GM18858 (cell line): Measurements from ENCODE around the gene MAP2.
"Not testable (repeated sequence)": the region's sequence is repeated elsewhere in the genome, so short reads cannot be mapped to it uniquely, and the experiment has no call there.

Experiments used
- ATAC-seq: cut with Tn5 transposase; IDR thresholded peaks from one replicate; pipeline ENCODE4 v1.9.1; 2021; ENCODE audit not compliant: unreplicated experiment

MAP2 gene

DNA sequence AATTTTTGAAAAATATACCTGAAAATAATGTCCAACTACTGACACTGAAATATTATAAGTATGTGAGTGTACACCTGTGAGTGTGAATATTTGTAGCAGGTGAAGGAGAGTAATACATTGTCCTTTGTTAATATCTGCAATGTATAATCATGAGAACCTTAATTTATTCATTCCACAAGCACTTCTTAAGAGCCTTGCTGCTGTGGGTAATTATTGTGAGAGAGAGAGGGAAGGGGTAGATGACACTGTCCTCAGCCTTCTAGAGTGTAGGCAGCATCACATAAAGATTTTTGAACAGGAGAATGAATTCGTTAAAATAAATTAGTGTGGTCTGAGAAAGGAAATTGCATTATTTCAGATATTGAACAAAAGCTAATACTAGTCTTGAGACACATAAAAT is 157.2 kb downstream of the MAP2 start:
- no peak for ATAC-seq

DNA sequence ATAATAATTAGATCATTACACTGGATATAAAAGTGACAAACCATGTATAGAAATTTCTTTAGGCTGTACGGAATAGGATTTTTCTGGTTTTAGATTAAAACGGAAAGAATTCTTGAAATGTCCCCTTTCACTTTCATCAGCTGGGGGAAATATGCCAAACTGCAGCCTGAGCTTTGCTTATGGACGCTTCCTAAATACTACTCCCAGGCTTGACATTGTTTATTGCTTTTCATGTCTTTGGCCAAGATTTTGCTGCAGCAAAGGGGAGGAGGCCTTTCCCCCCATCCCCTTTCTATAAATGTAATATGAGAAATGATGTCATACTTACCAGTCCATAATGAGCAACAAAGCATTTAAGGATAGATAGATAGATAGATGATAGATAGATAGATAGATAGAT is 158.4 kb downstream of the MAP2 start:
- no peak for ATAC-seq

DNA sequence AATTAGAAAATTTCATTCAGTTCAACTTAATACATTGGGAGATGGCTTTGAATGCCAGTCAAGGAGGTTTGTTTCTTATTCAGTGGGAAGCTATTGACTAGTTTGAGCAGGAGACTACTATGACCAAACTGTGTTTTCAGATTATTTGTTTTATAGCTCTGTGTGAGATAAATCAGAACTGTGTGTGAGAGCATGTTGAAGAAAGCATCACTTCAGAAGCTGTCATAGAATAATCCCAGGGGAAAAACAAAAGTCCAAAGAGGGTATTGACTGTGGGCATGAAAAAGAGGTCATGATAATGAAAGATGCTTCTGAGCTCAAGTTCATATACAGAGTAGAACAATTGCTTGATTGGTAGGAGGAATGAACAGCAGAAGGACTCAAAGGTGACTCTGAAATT is 160.6 kb downstream of the MAP2 start:
- no peak for ATAC-seq

DNA sequence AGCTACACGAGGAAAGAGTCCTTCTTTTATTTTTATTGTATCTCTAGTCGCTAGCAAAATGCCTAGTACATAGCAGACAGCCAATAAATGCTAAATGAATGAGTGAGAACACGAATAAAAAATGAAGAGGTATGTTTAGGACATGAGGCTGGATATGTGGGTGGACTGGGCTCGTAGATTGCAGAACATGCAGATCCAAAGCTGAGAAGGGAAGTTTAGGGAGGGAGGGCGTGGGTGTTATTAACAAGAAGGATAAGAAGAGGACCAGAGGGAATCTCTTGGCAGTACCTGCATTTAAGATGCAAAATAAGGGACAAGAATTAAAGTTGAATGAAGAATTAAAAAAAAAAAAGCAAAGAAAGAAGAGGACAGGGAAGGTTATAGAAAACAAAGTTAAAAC is 161.1 kb downstream of the MAP2 start:
- no peak for ATAC-seq

DNA sequence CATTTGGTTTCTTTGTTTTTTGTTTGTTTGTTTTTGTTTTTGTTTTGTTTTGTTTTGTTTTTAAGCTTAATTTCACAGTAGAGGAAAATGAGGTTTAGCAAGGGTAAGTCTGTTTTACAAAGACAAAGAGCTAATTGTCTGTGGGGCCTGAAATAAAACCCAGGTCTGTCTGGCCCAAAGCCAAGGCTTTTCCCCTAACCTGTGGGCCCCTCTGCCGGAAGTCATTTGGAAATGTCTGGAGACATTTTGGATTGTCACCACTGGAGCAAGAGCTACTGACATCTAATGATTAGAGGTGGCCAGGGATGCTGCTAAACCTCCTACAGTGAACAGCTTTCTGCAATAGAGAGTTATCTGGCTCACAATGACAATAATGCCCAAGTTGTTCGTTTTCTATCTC is 167.2 kb downstream of the MAP2 start:
- ATAC-seq: no peak

DNA sequence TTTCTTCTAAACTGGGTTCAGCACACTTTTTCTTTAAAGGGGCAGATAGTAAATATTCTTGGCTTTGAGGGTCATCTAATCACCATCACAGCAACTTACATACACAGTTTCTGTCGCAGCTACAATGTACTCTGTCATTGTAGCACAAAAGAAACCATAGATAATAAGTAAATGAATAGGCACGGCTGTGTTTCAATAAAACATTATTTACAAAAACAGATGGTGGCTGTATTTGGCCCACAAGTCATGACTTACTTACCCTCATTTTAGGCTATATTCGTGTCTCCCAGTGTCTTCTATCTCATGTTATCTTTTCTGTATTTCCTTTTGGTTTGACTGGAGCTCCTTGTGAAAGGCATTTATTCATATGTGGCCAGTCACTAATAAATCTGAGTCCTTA is 168.3 kb downstream of the MAP2 start:
- no peak for ATAC-seq

DNA sequence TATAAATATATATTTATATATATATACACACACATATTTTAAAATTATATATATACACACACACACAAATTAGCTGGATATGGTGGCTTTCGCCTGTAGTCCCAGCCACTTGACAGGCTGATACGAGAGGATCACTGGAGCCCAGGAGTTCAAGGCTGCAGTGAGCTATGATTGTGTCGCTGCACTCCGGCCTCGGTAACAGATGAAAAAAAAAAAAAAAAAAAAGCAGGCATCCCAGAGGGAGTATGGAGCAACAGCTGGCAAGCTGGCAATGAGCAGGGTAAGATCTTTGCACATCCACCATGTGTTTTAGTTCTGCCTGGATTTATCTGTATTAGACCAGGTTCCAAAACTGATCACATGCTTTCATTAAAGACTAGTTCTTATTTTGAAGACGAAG is 170.1 kb downstream of the MAP2 start:
- ATAC-seq: no peak

DNA sequence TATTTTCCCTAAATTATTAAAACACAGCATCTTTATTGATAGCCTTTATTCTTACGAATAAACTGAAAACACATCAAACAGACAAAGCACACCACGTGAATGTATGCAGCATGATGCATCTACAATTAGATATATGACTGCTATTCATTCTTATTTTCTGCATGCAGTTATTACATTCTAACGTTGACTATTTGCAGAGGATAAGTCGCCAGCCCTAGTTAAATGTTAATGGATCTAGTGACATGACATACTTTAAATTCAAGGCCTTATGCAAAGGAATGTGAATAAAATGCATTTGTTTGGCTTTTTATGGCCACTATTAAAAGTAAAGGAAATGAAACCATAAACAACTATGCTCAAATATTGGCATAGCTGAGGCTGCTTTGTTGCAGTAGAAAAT is 172.4 kb downstream of the MAP2 start:
- ATAC-seq: no peak

DNA sequence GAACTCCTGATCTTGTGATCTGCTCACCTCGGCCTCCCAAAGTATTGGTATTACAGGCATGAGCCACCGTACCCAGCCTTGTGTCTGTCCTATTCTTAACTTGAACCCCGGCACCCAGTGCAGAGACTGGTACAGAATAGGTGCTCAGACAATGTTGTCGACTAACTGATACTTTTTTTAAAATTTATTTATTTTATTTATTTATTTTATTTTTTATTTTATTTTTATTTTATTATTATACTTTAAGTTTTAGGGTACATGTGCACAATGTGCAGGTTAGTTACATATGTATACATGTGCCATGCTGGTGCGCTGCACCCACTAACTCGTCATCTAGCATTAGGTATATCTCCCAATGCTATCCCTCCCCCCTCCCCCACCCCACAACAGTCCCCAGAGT is 174.4 kb downstream of the MAP2 start:
- not testable (repeated sequence) for ATAC-seq

DNA sequence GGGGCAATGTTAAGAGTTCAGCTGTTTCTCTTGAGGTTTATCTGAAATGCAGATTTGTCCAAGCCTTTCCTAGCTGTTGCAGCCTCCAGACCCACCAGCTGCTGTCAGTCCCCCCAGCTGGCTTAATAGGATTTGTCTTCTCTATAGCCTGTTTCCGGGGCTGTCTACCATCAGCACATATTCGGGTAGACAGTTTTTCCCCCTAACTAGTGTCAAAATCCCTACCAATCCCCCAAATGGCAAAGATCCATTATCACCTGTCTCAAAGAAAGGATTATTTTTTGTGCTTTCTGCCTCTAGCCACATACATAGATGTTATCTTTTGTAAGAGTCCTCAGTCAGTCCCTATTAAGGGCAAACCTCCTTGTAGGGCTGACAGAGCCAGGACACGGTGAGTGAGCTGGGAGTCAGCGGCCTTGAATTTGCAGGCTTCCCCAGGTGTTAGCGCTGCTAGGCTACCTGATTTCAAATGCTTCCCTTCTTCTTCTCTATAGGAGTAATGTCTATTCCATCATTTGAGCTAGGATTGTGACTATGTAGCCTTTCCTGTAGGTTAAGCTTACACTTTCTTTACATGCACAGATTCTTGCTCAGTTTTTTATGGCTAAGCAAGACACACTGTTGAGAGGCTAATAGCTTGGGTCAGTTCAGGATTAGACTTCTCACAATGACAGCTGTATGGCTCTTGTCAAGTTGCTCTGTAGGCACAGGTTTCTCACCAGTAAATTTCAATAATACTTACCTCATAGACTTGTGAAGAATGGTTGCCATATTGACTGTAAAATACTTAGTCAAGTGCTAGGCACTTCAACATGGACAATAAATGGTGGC is 176.7 kb downstream of the MAP2 start:
- ATAC-seq: no peak

DNA sequence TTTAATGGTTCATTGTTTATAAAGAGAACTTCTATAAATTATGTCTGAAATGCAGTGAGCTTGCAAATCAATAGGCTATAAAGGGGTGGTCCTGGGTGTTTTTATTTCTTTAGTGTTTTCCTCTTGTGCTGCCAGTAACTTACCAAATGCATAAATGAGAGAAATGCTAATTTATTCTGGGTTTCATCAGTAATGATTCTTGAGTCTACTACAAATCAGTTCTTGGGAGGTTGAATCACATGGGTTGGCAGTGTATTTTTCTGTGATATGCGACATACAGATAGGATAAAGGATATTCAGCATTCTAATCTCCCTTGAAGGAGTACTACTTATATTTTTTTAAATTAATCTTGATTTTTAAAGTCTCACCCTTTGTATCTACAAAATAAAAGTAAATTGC is 177.7 kb downstream of the MAP2 start:
- ATAC-seq: no peak

DNA sequence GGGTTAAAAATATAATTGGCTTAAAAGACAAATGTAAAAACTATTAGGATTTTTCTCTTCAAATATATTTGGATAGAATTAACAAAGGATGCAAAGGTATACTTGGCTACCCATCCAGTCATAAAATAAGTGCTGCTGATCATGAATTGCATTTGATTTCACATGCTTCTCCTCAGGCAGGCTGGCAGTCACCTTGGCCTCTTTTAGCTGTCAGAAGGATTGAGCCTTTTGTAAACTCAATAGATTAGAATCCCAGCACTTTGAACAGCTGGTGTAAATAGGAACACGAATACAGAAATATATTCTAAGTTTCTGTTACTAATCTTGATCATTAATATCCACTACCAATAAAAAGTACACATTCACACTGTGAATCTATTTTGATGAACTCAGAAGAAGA is 178.4 kb downstream of the MAP2 start:
- ATAC-seq: no peak

DNA sequence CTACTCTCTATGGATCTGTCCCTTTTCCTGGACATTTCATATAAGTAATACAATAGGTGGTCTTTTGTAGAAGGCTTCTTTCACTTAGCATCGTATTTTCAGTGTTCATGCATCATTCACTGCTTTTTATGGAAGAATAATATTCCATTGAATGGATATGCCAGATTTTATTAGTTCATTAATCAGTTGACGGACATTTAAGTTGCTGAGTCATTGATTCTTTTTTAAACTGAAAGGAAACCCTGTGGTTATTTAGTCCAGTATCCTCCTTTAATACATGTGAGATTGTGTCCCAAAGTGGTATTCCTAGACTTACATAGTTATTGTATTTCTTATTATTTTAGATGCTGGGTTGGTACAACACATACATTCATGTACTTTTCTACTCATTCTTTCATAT is 185.7 kb downstream of the MAP2 start:
- ATAC-seq: no peak

DNA sequence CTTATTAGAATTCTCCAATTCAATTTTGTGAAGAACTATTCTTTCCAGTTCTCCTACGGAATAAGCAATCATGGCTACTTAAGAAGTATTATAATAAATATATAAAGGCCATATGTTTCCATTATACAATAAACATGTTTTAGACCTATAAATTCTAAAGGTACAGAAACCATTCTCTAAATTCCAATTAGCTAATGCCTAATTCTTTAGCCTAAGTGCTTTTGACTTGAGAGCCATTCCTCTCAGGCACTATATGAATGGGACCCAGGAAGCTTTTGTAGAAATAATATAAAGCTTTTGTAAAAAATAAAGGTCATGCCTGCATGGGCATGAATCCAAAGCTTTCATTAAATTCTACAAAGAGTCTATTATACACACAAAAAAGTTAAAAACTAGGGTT is 186.8 kb downstream of the MAP2 start:
- ATAC-seq: no peak

DNA sequence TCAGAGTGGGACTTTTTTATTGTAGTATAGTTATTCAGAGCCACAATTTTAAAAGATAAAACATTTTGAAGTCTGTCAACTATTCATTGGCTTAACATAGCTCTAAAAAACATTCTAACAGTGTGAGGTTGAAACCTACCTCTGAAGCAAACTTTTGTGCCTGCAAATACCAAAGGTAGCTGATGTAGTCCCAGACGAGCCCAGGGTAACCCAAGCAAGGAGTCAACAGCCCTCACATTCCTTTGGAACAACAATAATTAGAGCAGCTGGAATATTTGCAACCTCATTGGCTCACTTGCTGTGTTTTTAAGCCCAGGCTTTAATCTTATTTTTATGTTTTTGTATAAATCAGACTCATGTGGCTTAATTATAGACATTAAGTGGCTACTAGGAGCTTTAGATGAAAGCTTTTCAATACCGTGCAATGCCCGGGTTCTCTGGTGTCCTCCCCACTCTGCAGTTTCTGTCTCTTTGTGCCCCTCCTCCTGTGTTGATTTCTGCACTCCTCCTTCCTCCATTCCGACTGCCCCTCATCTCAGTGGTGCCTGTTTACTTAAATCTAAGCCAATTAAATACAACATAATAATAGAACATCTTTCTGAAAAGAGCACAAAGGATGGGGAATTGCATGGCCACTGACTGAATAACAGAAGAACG is 189.9 kb downstream of the MAP2 start:
- ATAC-seq: no peak

DNA sequence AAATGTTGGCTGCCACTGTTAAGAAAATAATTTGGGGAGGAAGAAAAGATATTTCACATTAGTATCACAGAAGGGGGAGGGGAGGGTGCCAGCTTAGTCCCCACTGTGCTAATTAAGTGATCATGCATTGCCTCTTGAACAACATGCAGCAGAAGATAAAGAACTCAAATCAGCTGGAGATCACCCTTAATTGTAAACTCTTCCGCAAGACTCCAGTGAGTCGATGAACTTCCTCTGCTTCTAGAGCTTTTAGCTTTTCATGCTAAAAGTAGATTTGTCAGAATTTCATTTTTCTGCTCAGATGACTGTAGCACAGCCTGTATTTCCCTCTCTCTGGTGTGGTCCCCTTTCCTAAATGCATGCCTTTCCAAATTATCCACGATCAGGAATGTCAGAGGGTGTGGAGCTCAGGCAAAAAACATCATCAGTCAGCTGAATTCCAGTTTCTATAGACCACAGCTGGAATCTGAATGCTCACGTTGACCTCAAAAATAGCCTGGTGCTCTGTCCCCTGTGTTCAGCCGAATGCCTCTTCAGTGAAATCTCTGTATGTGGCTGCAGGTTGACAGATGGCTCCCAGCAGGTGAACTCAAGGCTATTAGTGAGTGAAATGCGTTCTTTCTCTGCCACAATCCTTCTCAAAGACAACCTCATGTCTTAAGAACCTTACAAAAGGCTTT is 191.0 kb downstream of the MAP2 start:
- no peak for ATAC-seq

DNA sequence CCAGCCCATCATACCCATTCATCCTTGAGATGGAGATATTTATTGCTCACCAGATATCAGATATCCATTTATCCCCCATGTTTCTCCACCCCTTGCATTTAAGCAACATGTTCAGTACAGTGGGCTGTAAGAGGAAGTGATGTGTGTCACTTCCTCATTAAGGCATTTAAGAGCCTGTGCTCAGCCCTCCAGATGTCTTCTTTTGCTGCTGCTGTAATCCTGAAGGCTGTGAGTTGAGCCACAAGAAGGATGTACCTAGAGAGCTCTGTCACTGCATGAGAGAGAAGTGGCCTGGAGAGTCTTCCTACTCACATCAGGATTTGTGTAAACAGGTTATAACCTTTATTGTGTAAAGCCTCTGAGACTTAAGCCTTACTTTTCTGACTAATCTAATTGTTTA is 195.9 kb downstream of the MAP2 start:
- peak; percentile 80 for ATAC-seq

DNA sequence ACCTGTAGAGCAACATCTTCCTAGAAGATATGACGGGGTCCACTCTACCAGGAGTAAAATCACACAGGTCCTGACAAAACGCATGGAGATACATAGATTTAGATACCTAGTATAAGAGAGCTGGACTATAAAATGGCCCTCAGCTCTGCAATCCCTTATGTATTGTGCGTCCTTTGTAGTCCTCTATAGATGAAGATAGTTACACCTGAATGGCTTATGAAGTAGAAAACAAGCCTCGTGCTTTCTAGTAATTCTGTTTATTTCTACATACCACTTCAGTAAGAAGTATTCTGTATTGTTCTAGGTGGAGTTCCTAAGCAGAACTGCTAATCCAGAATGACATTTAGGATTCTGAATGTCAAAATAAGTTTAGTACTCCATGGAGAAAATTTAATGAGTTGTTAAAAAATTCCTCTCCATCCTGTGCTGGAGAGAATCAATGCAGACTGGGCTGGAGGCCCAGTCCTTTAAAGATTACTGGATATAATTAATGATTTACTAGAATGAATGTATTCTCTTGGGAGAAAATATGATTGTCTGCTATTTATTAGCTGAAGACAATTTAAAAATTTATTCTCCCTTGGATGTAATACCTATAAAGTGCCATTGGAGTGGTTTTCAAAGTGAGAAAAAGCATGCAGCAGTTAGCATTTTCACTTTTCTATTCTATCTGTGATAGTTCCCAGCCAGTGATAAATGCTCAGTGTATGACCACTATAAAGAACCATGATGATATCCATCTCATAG is 200.5 kb downstream of the MAP2 start:
- ATAC-seq: no peak

DNA sequence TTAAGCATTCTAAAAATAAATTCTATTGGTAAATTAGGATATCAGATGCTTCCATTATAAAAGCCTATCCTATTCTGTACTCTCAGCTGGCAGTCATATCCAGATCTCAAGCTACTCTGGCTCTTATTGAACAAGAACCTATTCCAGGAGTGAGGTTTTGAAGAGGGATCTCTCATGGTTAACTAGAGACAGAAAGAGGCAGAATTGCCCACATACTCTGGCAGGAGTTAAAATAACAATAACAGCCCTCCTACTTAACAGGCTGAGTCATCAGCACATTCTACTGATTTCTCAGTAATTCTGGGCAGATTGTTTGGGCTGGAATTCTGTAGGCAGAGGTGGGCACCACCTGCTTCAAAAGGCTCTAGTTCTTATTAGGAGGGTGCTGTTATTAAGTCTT is 205.8 kb downstream of the MAP2 start:
- no peak for ATAC-seq

DNA sequence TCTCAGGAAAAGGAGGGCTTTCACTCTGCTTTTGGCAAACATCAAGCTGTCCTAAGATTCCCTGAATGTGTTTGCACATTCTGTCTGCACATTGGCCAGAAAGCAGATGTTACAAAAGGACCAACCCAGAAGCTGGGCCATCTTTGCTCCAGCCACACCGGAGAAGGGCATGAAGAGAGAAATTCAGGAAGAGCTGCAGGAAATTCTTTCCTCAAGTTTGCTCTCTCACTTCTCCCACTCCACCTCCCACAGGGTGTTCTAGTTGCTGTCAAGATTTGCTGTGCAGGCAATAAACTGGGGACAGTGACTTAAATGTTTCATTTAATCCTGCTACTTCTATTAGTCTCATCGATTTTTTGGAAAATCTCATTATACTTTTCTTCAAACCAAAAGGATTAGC is 210.1 kb downstream of the MAP2 start:
- ATAC-seq: no peak

DNA sequence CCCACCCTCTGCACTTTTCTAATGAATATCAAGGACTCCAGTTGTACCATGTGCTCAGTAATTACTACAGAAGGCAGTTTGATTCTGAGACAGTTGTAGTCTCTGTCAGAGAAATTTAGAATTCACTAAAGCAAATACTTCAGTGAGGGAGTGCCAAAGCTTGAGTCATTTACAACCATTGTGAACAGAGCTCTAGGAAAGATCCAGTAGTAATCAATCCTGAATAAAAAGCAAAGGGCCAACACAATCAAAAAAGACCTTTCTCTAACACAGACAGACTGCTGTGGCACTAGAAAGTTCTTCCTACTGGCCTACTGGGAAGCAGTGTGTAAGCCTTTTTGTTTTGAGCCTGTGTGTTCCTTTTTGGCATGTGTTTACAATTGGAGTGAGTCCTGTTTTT is 212.2 kb downstream of the MAP2 start:
- ATAC-seq: no peak

DNA sequence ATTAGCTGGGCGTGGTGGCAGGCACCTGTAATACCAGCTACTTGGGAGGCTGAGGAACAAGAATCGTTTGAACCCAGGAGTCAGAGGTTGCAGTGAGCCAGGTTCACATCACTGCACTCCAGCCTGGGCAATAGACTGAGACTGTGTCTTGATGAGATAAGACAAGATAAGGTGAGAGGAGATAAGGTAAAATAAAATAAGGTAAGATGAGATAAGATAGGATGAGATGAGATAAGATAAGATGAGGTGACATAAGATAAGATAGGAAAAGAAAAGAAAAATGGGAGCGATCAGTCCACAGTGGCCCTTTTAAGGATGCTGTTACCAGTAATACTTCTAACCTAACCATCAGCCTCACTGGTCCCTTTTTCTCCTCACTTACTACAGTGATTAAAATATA is 213.4 kb downstream of the MAP2 start:
- ATAC-seq: no peak
